ENCODE data around the gene CTXND1.

The CTXND1 gene

GRCh38 chr15:80174017-80174746 is 77.8 kb downstream of the CTXND1 start:
- no peak for DNase-seq (ENCODE audit: extremely low read depth, insufficient read length)
- no peak for TF ChIP-seq CTCF (IDR thresholded peaks at IDR 0.05; ENCODE audit: insufficient read depth, low read length, poor library complexity, severe bottlenecking)
- H3K36me3 ChIP-seq (ENCODE audit: control insufficient read depth, insufficient read depth, low read length), result peaks cover 12% of the 10 kb centered on the region
- H3K27me3 ChIP-seq (replicated peaks; ENCODE audit: control insufficient read depth, insufficient read depth, low read length), result no peaks in the 10 kb centered on the region
- no peak overlapping the region for H3K4me3 ChIP-seq (replicated peaks; ENCODE audit: low read depth, low read length)

DNA sequence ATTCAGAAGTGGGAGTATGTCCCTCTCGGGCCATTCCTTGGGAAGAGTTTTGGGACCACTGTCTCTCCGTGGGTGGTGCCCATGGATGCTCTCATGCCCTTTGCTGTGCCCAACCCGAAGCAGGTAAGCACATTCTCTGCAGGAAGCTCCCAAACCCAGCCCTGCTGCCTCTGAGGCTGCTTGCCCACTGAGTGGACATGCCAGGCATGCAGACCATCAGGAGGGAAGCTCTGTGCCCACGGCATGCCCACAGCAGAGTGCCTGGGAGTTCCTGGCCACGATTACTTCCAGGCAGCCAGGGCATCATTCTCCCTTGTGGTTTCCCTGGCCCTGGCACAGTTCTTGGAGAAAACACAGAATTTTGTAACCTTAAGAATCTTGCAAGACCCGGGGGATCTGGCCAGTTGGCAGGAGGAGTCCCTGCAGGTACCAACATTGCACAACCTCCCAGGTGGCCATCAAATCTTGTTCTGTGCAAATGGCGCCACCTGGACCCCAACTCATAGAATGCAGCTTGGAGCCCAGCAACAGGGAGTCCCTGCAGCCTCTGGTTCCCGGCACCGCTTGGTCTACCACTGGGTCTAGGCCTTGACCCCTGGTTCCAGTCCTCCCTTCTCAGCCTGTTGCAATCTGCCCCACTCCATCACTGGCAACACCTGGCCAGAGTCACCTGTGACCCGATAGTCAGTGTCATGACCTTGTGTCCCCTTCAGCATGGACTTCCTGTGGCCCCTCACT is 78.8 kb downstream of the CTXND1 start:
- H3K4me3 ChIP-seq (replicated peaks; ENCODE audit: low read depth, low read length), result no peak overlapping the region
- TF ChIP-seq CTCF (IDR thresholded peaks at IDR 0.05; ENCODE audit: insufficient read depth, low read length, poor library complexity, severe bottlenecking), result peak; percentile 83
- peak; percentile 29 for DNase-seq (ENCODE audit: extremely low read depth, insufficient read length)
- no peaks in the 10 kb centered on the region for H3K27me3 ChIP-seq (replicated peaks; ENCODE audit: control insufficient read depth, insufficient read depth, low read length)
- H3K36me3 ChIP-seq (ENCODE audit: control insufficient read depth, insufficient read depth, low read length), result peaks cover 12% of the 10 kb centered on the region

- no peak for TF ChIP-seq CTCF (IDR thresholded peaks at IDR 0.05; ENCODE audit: insufficient read depth, low read length, poor library complexity, severe bottlenecking)
- DNase-seq (ENCODE audit: extremely low read depth, insufficient read length), result no peak
- Histone ChIP-seq H3K4me3 (replicated peaks; ENCODE audit: low read depth, low read length) (no peak overlapping the region), H3K36me3 (ENCODE audit: control insufficient read depth, insufficient read depth, low read length) (peaks cover 12% of the 10 kb centered on the region), H3K27me3 (replicated peaks; ENCODE audit: control insufficient read depth, insufficient read depth, low read length) (no peaks in the 10 kb centered on the region)
Observed at GRCh38 chr15:80172401-80172800, 79.6 kb downstream of the CTXND1 start.

DNA sequence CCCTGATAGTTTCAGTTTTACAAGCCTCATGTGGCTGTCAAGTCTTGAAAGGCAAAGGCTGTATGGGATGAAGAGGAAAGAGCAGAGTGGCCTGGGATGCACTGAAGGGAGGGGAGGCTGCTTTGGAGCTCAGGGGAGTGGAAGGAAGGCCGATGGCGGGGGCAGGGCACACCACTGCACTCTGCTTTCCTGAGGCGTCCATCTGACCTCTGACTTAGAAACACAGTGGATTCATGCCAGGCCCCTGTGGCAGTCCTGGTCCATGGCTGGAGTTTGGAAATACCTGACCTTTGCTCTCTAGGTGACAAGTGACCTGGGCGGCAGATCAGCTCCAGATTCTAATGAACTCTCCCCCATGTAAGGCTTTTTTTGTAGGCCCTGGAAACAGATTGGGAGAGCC is 80.2 kb downstream of the CTXND1 start:
- no peak overlapping the region for H3K4me3 ChIP-seq (replicated peaks; ENCODE audit: low read depth, low read length)
- TF ChIP-seq CTCF (IDR thresholded peaks at IDR 0.05; ENCODE audit: insufficient read depth, low read length, poor library complexity, severe bottlenecking), result no peak
- H3K36me3 ChIP-seq (ENCODE audit: control insufficient read depth, insufficient read depth, low read length), result peaks cover 12% of the 10 kb centered on the region
- DNase-seq (ENCODE audit: extremely low read depth, insufficient read length), result no peak
- H3K27me3 ChIP-seq (replicated peaks; ENCODE audit: control insufficient read depth, insufficient read depth, low read length), result no peaks in the 10 kb centered on the region

DNA sequence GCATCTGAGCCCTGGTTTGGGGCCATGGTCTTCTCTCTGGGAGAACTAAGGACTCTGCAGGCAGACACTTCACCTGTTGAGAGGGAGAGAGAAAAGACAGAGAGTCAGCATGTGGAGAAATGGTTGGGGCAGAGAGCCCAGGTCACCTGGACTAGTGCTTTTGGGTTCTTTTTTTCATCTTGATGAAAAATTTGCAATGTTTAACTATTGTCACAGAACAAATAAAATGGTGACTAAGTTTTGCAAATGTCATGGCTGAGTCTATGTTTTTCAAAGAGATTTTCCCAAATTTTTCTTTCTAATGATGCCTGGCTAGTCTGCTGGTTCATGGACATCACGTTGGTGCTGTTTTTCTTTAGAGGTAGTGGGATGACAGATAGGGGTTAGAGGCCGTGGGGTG is 81.4 kb downstream of the CTXND1 start:
- Histone ChIP-seq H3K4me3 (replicated peaks; ENCODE audit: low read depth, low read length) (no peak overlapping the region), H3K36me3 (ENCODE audit: control insufficient read depth, insufficient read depth, low read length) (peaks cover 12% of the 10 kb centered on the region), H3K27me3 (replicated peaks; ENCODE audit: control insufficient read depth, insufficient read depth, low read length) (no peaks in the 10 kb centered on the region)
- DNase-seq (ENCODE audit: extremely low read depth, insufficient read length), result no peak
- TF ChIP-seq CTCF (IDR thresholded peaks at IDR 0.05; ENCODE audit: insufficient read depth, low read length, poor library complexity, severe bottlenecking), result no peak

Data from GM06990 (cell line).